Smooth muscle cell (in vitro differentiated cells): ENCODE data around the gene CLIC4. TPM values are rescaled to one million over a fixed set of nuclear protein-coding genes. Genes with fewer than 3 reads are reported as not detected.

Source experiments
- DNase-seq: peaks from one replicate; lab custom pipeline; 2025; ENCODE audit not compliant: unreplicated experiment; lab: John Stamatoyannopoulos, UW
- H2AFZ ChIP-seq: fragments of 200-600 bp; sonication (generic); 2 replicates; pipeline ENCODE4 v1.6.0; 2016; ENCODE audit warnings: antibody characterized with exemption, low read depth, mild to moderate bottlenecking
- H3F3A ChIP-seq: fragments of 200-600 bp; sonication (generic); 2 replicates; pipeline ENCODE4 v1.6.0; 2017; ENCODE audit warnings: antibody characterized with exemption, low read depth
- H3K27ac ChIP-seq: fragments of 200-600 bp; sonication (generic); 2 replicates; pipeline ENCODE4 v1.5.1; 2016; ENCODE audit warnings: low read depth, mild to moderate bottlenecking
- H3K27me3 ChIP-seq: fragments of 200-600 bp; sonication (generic); 2 replicates; pipeline ENCODE4 v1.6.1; 2016; ENCODE audit warnings: low read depth, mild to moderate bottlenecking
- H3K36me3 ChIP-seq: fragments of 200-600 bp; sonication (generic); 2 replicates; pipeline ENCODE4 v1.5.1; 2016; ENCODE audit warnings: low read depth
- H3K4me1 ChIP-seq: fragments of 200-600 bp; sonication (generic); 2 replicates; pipeline ENCODE4 v1.5.1; 2016; ENCODE audit warnings: low read depth
- H3K4me2 ChIP-seq: fragments of 200-600 bp; sonication (generic); 2 replicates; pipeline ENCODE4 v1.6.0; 2016; ENCODE audit warnings: mild to moderate bottlenecking
- H3K4me3 ChIP-seq: fragments of 200-600 bp; sonication (generic); 2 replicates; pipeline ENCODE4 v1.5.1; 2016; ENCODE audit warnings: mild to moderate bottlenecking
- H3K79me2 ChIP-seq: fragments of 200-600 bp; sonication (generic); 2 replicates; pipeline ENCODE4 v1.6.0; 2016; ENCODE audit warnings: low read depth, mild to moderate bottlenecking
- H3K9ac ChIP-seq: fragments of 200-600 bp; sonication (generic); 2 replicates; pipeline ENCODE4 v1.6.0; 2016; ENCODE audit warnings: low read depth
- H3K9me3 ChIP-seq: fragments of 200-600 bp; sonication (generic); replicated peaks from 2 replicates; pipeline ENCODE4 v1.5.1; 2016; ENCODE audit warnings: low read depth
- H4K20me1 ChIP-seq: fragments of 200-600 bp; sonication (generic); 2 replicates; pipeline ENCODE4 v1.6.0; 2016; ENCODE audit warnings: low read depth
- WGBS: methylation state at CpG from one replicate; pipeline ENCODE4 v1.1.7; 2016; ENCODE audit warnings: low lambda C conversion rate; 5-methylcytosine and 5-hydroxymethylcytosine counted together
- polyA plus RNA-seq: library from polyadenylated mRNA; unstranded; fragments of >200 nt; fragmentation: Nextera tagmentation; extraction: Ambion mirVana; gene quantifications from 2 replicates; pipeline ENCODE4 v1.2.1, GENCODE V29; 2016
- total RNA-seq: library from RNA; depleted of rRNA; stranded (reverse); fragments of >200 nt; gene quantifications from 2 replicates; pipeline ENCODE4 v1.2.3, GENCODE V29; 2014
- TF ChIP-seq, protein P1 (sequence below): fragments of 200-600 bp; sonication (generic); IDR thresholded peaks from 2 replicates; pipeline ENCODE4 v1.5.1; 2017; ENCODE audit warnings: borderline replicate concordance, mild to moderate bottlenecking, antibody characterized with exemption; ENCODE audit not compliant: insufficient read depth, poor library complexity, severe bottlenecking

The CLIC4 gene
- total and polyA plus RNA-seq, 2 experiments from 2014 or later = 151 to 389 TPM

DNA sequence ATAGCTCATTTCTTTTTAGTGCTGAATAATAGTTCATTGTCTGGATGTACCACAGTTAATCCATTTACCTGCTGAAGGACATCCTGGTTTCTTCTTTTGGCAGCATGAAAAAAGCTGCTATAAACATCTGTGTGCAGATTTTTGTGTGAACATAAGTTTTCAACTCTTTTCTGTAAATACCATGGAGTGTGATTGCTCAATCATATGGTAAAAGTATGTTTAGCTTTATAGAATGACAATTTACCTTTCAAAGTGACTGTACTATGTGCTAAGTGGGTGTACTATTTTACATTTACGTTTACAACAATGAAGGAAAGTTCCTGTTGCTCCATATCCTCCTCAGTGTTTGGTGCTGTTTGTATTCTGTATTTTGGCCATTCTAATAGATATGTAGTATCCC lies 135.8 kb downstream of the CLIC4 start:
- DNase-seq = no peak
- Histone ChIP-seq H3F3A (no peaks in the 10 kb centered on the region), H3K4me2 (no peak overlapping the region), H2AFZ (no peak overlapping the region), H3K4me1 (no peaks in the 10 kb centered on the region), H3K27ac (no peak overlapping the region), H3K27me3 (no peaks in the 10 kb centered on the region), H4K20me1 (no peaks in the 10 kb centered on the region), H3K36me3 (no peaks in the 10 kb centered on the region), H3K79me2 (no peaks in the 10 kb centered on the region), H3K4me3 (no peak overlapping the region), H3K9me3 (peaks cover 16% of the 10 kb centered on the region), H3K9ac (no peak overlapping the region)
- TF ChIP-seq, protein P1, sequence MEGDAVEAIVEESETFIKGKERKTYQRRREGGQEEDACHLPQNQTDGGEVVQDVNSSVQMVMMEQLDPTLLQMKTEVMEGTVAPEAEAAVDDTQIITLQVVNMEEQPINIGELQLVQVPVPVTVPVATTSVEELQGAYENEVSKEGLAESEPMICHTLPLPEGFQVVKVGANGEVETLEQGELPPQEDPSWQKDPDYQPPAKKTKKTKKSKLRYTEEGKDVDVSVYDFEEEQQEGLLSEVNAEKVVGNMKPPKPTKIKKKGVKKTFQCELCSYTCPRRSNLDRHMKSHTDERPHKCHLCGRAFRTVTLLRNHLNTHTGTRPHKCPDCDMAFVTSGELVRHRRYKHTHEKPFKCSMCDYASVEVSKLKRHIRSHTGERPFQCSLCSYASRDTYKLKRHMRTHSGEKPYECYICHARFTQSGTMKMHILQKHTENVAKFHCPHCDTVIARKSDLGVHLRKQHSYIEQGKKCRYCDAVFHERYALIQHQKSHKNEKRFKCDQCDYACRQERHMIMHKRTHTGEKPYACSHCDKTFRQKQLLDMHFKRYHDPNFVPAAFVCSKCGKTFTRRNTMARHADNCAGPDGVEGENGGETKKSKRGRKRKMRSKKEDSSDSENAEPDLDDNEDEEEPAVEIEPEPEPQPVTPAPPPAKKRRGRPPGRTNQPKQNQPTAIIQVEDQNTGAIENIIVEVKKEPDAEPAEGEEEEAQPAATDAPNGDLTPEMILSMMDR = no peak
- WGBS = 44% methylated on average over 1 of the region's 1 CpG

DNA sequence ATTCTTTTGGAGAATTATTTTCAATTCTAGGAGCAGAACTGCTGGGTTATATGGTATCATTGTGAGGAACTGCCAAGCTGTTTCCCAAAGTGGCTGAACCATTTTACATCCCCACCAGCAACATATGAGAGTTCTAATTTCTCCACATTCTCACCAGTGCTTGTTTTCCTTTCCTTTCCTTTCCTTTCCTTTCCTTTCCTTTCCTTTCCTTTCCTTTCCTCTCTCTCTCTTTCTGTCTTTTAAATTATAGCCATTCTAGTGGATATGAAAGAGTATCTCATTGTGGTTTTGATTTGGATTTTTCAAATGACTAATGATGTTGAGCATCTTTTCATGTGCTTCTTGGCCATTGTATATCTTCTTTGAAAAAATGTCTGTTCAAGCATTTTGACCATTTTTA lies 139.5 kb downstream of the CLIC4 start:
- Histone ChIP-seq H2AFZ (no peak overlapping the region), H3K9me3 (peaks cover 16% of the 10 kb centered on the region), H3K79me2 (no peaks in the 10 kb centered on the region), H3K27me3 (no peaks in the 10 kb centered on the region), H3K4me3 (no peak overlapping the region), H3K9ac (no peak overlapping the region), H3K27ac (no peak overlapping the region), H3K4me2 (no peak overlapping the region), H4K20me1 (no peaks in the 10 kb centered on the region), H3K4me1 (no peaks in the 10 kb centered on the region), H3F3A (no peaks in the 10 kb centered on the region), H3K36me3 (no peaks in the 10 kb centered on the region)
- TF ChIP-seq, protein P1 = no peak
- DNase-seq = no peak

DNA sequence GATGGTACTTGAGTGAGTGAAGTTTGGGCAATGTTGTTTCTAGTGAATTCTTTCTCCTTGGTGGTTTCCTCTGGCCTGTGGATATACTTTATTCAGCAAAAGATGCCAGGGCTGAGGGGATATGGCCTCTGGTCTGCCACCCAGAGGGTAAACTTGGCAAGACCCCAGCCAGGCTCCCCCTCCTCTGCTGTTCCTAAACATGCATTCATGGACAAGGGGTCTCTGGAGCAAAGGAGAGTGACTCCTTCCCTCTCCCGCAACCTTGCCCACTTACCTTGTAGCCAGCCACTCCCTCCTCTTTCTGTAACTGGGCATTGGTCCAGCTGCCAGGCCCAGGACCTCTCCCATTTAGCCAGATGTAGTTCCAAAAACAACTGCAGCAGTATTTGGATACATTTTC lies 141.0 kb downstream of the CLIC4 start:
- 95% methylated on average over 1 of the region's 1 CpG for WGBS
- no peak for DNase-seq

More for the DNA sequence above, 141.0 kb downstream of the CLIC4 start:
- Histone ChIP-seq H3K9ac (no peak overlapping the region), H3K9me3 (peaks cover 16% of the 10 kb centered on the region), H3K36me3 (no peaks in the 10 kb centered on the region), H3K27ac (no peak overlapping the region), H3K79me2 (no peaks in the 10 kb centered on the region), H3K4me1 (no peaks in the 10 kb centered on the region), H4K20me1 (no peaks in the 10 kb centered on the region), H3F3A (no peaks in the 10 kb centered on the region), H3K4me3 (no peak overlapping the region), H3K27me3 (no peaks in the 10 kb centered on the region), H3K4me2 (no peak overlapping the region), H2AFZ (no peak overlapping the region)
- TF ChIP-seq, protein P1 = no peak
